ENCODE data around the gene EFHC2.

The EFHC2 gene

DNA sequence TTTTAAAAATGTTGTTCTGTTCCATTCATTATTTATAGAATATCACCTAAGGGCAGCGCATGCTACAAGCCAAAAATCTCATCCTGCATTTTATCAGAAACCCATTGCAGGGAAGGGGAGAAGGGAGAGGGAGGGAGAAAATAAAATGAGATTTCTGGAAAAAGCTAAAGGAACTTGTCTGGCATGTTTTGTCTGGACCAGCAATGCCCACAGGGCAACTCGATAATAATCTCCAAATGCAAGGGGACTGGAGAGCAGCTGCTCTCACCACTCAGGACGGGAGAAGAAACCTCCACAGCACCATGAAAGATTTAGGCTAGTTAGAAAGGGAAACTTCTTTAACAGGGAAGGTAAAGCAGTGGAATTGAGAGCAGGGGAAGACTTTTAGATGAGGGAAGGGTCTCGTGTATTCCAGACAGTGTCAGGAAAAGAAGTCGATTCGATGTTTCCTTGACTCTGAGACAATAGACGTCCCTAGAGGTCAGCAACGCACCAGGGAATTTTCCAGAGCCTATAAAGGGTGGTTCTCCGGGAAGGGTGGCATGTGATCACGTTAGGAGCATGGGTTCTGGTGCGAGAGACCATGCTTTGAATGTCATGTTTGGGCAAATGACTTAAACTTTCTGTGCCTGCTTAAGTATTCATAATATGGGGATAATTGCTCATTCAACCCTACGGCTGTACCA is 238.1 kb downstream of the EFHC2 start:
- no peaks in the 10 kb centered on the region for H3K9me3 ChIP-seq (ENCODE audit: control insufficient read depth, insufficient read depth, low read depth, low read length)
- POLR2A ChIA-PET: interaction anchor here (1.2 kb wide), 1 partner anchor 9 kb away, joined by 3 read pairs; no protein-coding TSS in a partner anchor
- H3K4me1 ChIP-seq (ENCODE audit: control insufficient read depth, insufficient read depth, low read length): no peaks in the 10 kb centered on the region
- no peak overlapping the region for H3K27ac ChIP-seq (ENCODE audit: extremely low read depth, low read depth, low read length)
- no peaks in the 10 kb centered on the region for H3K36me3 ChIP-seq (ENCODE audit: control insufficient read depth in 2 of 2, insufficient read depth in 1 of 2, low read length in 2 of 2)
- CTCF ChIA-PET: interaction anchor here (0.7 to 1.0 kb wide), 2 partner anchors 197 to 1072 kb away, joined by 3 to 4 read pairs; no protein-coding TSS in a partner anchor
- no peak for TF ChIP-seq GLIS1 (tag by site-specific recombination; IDR thresholded peaks at IDR 0.05)
- TF ChIP-seq, protein P1, sequence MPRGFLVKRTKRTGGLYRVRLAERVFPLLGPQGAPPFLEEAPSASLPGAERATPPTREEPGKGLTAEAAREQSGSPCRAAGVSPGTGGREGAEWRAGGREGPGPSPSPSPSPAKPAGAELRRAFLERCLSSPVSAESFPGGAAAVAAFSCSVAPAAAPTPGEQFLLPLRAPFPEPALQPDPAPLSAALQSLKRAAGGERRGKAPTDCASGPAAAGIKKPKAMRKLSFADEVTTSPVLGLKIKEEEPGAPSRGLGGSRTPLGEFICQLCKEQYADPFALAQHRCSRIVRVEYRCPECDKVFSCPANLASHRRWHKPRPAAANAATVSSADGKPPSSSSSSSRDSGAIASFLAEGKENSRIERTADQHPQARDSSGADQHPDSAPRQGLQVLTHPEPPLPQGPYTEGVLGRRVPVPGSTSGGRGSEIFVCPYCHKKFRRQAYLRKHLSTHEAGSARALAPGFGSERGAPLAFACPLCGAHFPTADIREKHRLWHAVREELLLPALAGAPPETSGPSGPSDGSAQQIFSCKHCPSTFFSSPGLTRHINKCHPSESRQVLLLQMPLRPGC (tag by site-specific recombination; IDR thresholded peaks at IDR 0.05): no peak
- H3K4me3 ChIP-seq (ENCODE audit: low read depth, low read length): no peak overlapping the region

DNA sequence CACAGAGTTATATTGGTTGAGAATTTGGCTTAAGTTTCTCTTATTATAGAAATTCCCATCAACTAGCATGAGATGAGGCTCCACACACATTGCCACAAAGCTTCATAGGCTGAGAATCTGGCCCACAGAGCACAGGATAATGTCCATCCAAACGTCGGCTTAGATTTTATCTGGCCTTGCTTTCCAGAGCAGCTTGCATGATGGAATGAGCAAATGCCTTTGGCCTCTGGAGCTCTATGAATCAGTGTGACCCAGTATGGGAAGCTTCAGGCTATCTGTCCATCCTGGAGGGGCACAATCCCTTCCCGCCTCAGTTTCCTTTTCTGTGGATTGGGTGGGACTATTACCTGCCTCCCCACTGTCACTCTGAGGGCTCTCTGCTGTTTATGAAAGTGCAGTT is 238.8 kb downstream of the EFHC2 start:
- no peak for TF ChIP-seq ZBTB8A (tag by site-specific recombination; IDR thresholded peaks at IDR 0.05)
- TF ChIP-seq, protein P2, sequence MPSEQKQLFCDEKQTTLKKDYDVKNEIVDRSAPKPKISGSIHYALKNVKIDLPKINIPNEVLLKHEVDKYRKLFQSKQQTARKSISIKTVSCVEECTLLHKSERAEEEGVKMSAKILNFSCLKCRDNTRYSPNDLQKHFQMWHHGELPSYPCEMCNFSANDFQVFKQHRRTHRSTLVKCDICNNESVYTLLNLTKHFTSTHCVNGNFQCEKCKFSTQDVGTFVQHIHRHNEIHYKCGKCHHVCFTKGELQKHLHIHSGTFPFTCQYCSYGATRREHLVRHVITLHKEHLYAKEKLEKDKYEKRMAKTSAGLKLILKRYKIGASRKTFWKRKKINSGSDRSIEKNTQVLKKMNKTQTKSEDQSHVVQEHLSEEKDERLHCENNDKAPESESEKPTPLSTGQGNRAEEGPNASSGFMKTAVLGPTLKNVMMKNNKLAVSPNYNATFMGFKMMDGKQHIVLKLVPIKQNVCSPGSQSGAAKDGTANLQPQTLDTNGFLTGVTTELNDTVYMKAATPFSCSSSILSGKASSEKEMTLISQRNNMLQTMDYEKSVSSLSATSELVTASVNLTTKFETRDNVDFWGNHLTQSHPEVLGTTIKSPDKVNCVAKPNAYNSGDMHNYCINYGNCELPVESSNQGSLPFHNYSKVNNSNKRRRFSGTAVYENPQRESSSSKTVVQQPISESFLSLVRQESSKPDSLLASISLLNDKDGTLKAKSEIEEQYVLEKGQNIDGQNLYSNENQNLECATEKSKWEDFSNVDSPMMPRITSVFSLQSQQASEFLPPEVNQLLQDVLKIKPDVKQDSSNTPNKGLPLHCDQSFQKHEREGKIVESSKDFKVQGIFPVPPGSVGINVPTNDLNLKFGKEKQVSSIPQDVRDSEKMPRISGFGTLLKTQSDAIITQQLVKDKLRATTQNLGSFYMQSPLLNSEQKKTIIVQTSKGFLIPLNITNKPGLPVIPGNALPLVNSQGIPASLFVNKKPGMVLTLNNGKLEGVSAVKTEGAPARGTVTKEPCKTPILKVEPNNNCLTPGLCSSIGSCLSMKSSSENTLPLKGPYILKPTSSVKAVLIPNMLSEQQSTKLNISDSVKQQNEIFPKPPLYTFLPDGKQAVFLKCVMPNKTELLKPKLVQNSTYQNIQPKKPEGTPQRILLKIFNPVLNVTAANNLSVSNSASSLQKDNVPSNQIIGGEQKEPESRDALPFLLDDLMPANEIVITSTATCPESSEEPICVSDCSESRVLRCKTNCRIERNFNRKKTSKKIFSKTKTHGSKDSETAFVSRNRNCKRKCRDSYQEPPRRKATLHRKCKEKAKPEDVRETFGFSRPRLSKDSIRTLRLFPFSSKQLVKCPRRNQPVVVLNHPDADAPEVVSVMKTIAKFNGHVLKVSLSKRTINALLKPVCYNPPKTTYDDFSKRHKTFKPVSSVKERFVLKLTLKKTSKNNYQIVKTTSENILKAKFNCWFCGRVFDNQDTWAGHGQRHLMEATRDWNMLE (tag by site-specific recombination; conservative IDR thresholded peaks at IDR 0.05; ENCODE audit: low read depth): no peak
- TF ChIP-seq ZFP41 (tag by site-specific recombination; IDR thresholded peaks at IDR 0.05; ENCODE audit: borderline replicate concordance): no peak
- TF ChIP-seq HOXD13 (CRISPR knock-in tag; IDR thresholded peaks at IDR 0.05; ENCODE audit: borderline replicate concordance): no peak
- TF ChIP-seq SCRT1 (tag by site-specific recombination; IDR thresholded peaks at IDR 0.05; ENCODE audit: borderline replicate concordance): no peak
- no peak for TF ChIP-seq ZNF785 (tag by site-specific recombination; IDR thresholded peaks at IDR 0.05)
- TF ChIP-seq ZNF184 (tag by site-specific recombination; IDR thresholded peaks at IDR 0.05): no peak
- TF ChIP-seq ZNF660 (tag by site-specific recombination; IDR thresholded peaks at IDR 0.05): no peak
- TF ChIP-seq, protein P3, sequence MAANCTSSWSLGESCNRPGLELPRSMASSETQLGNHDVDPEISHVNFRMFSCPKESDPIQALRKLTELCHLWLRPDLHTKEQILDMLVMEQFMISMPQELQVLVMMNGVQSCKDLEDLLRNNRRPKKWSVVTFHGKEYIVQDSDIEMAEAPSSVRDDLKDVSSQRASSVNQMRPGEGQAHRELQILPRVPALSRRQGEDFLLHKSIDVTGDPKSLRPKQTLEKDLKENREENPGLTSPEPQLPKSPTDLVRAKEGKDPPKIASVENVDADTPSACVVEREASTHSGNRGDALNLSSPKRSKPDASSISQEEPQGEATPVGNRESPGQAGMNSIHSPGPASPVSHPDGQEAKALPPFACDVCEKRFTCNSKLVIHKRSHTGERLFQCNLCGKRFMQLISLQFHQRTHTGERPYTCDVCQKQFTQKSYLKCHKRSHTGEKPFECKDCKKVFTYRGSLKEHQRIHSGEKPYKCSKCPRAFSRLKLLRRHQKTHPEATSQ (tag by site-specific recombination; IDR thresholded peaks at IDR 0.05): no peak
- no peak for TF ChIP-seq HOXA7 (CRISPR knock-in tag; IDR thresholded peaks at IDR 0.05; ENCODE audit: borderline replicate concordance)
- TF ChIP-seq ZNF585B (tag by site-specific recombination; IDR thresholded peaks at IDR 0.05): no peak
- TF ChIP-seq ZNF623 (tag by site-specific recombination; IDR thresholded peaks at IDR 0.05): no peak
- TF ChIP-seq ZNF530 (tag by site-specific recombination; IDR thresholded peaks at IDR 0.05; ENCODE audit: low read depth): no peak
- TF ChIP-seq ZNF138 (tag by site-specific recombination; IDR thresholded peaks at IDR 0.05; ENCODE audit: borderline replicate concordance): no peak
- TF ChIP-seq MEIS1 (CRISPR knock-in tag; IDR thresholded peaks at IDR 0.05; ENCODE audit: borderline replicate concordance): no peak
- TF ChIP-seq ZNF354C (tag by site-specific recombination; IDR thresholded peaks at IDR 0.05; ENCODE audit: borderline replicate concordance, low read depth): no peak
- TF ChIP-seq ZNF596 (tag by site-specific recombination; IDR thresholded peaks at IDR 0.05): no peak
- TF ChIP-seq, protein P4, sequence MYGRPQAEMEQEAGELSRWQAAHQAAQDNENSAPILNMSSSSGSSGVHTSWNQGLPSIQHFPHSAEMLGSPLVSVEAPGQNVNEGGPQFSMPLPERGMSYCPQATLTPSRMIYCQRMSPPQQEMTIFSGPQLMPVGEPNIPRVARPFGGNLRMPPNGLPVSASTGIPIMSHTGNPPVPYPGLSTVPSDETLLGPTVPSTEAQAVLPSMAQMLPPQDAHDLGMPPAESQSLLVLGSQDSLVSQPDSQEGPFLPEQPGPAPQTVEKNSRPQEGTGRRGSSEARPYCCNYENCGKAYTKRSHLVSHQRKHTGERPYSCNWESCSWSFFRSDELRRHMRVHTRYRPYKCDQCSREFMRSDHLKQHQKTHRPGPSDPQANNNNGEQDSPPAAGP (tag by site-specific recombination; IDR thresholded peaks at IDR 0.05): no peak
- CTCF ChIA-PET: interaction anchor here (0.7 to 1.1 kb wide), 3 partner anchors 10 to 1073 kb away, joined by 3 to 4 read pairs (median 3); no protein-coding TSS in a partner anchor
- no peaks in the 10 kb centered on the region for H3K36me3 ChIP-seq (ENCODE audit: control insufficient read depth in 2 of 2, insufficient read depth in 1 of 2, low read length in 2 of 2)

More for the DNA sequence above, 238.8 kb downstream of the EFHC2 start:
- Histone ChIP-seq H3K4me1 (ENCODE audit: control insufficient read depth, insufficient read depth, low read length) (no peaks in the 10 kb centered on the region), H3K9me3 (ENCODE audit: control insufficient read depth, insufficient read depth, low read depth, low read length) (no peaks in the 10 kb centered on the region), H3K4me3 (ENCODE audit: low read depth, low read length) (no peak overlapping the region), H3K27ac (ENCODE audit: extremely low read depth, low read depth, low read length) (no peak overlapping the region)
- POLR2A ChIA-PET: interaction anchor here (1.2 kb wide), 1 partner anchor 9 kb away, joined by 3 read pairs; no protein-coding TSS in a partner anchor

Measured in HEK293 (cell line).